ENCODE results near the gene ASIC3.
A peak's percentile ranks its signal among the peaks of the same experiment; 100 is the strongest.

DNA sequence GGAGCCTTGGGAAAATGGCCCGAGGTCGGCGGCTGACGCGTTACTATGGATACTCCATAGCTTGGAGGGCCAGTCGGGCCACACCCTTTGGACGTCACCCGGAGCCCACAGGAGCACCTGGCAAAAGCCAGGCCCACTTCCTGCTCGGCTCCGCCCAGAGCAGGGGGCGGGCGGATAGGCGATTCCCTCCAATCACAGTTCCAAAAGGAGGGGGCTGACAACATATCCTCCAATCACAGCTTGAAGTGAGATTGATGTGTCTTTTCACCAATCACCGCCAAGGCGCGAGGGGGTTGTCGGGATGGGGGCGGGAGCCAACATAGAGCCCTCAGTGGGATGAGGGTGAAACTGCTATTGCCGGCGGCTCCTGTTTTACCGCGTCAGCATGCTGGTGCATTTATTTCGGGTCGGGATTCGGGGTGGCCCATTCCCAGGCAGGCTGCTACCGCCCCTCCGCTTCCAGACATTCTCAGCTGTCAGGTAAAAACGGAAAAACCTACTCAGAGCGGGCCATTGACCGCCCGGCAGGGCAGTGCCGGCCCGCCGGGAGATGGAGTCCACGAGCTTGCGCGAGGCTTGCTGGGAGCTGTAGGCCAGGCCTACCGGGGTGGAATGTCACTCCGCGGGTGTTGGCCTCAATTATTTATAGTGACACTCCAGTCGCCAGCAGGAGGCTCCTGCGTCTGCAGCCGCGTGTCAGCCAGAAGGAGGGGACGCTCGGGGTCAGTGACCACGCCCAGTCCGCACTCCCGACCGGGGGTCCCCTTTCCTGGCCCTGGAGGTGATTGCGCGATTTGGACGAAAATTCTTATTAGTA lies 20.0 kb upstream of the ASIC3 start, which contains the start of gene ABCB8:
- TF ChIP-seq, protein P1, sequence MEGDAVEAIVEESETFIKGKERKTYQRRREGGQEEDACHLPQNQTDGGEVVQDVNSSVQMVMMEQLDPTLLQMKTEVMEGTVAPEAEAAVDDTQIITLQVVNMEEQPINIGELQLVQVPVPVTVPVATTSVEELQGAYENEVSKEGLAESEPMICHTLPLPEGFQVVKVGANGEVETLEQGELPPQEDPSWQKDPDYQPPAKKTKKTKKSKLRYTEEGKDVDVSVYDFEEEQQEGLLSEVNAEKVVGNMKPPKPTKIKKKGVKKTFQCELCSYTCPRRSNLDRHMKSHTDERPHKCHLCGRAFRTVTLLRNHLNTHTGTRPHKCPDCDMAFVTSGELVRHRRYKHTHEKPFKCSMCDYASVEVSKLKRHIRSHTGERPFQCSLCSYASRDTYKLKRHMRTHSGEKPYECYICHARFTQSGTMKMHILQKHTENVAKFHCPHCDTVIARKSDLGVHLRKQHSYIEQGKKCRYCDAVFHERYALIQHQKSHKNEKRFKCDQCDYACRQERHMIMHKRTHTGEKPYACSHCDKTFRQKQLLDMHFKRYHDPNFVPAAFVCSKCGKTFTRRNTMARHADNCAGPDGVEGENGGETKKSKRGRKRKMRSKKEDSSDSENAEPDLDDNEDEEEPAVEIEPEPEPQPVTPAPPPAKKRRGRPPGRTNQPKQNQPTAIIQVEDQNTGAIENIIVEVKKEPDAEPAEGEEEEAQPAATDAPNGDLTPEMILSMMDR (IDR thresholded peaks at IDR 0.05) = peak; percentile 43 to 84 (median 56)
- TF ChIP-seq POLR2A (IDR thresholded peaks at IDR 0.05) = peak; percentile 65

Data from transverse colon (tissue), 3 donors.